ENCODE data around the gene KRTAP5-5.
"Not testable (repeated sequence)": the region's sequence is repeated elsewhere in the genome, so short reads cannot be mapped to it uniquely, and the experiment has no call there.

Gene KRTAP5-5

DNA sequence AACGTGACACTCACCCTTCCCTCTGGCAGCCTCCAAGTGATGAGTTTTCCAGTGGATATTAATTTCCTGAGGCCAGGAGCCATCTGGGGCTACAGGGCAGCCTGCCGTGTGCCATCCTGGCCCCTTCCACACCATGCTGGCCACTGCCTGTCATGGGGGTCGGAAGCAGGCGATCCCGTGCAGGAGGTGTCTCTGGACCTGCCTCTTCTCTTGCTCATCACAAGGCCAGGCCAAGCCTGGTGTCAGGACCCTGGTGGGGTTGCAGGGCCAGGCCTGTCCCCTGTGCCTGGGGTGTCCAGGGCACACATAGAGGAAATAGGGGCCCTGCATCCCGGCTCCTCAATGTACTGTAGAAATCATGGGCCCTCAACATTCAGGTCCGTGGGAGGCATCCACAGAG, 24.9 kb upstream of the KRTAP5-5 start:
- no peak overlapping the region for H3K4me3 ChIP-seq (ENCODE audit: low read depth, low read length)
- DNase-seq (ENCODE audit: low read depth): no peak
- TF ChIP-seq, protein P1, sequence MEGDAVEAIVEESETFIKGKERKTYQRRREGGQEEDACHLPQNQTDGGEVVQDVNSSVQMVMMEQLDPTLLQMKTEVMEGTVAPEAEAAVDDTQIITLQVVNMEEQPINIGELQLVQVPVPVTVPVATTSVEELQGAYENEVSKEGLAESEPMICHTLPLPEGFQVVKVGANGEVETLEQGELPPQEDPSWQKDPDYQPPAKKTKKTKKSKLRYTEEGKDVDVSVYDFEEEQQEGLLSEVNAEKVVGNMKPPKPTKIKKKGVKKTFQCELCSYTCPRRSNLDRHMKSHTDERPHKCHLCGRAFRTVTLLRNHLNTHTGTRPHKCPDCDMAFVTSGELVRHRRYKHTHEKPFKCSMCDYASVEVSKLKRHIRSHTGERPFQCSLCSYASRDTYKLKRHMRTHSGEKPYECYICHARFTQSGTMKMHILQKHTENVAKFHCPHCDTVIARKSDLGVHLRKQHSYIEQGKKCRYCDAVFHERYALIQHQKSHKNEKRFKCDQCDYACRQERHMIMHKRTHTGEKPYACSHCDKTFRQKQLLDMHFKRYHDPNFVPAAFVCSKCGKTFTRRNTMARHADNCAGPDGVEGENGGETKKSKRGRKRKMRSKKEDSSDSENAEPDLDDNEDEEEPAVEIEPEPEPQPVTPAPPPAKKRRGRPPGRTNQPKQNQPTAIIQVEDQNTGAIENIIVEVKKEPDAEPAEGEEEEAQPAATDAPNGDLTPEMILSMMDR (IDR thresholded peaks at IDR 0.05; ENCODE audit: insufficient read depth, low read depth, low read length, missing control alignments): no peak

GRCh38 chr11:1605923-1606322, 23.7 kb upstream of the KRTAP5-5 start:
- peak; percentile 73 for DNase-seq (ENCODE audit: low read depth)
- not testable (repeated sequence) for H3K4me3 ChIP-seq (ENCODE audit: low read depth, low read length)

DNA sequence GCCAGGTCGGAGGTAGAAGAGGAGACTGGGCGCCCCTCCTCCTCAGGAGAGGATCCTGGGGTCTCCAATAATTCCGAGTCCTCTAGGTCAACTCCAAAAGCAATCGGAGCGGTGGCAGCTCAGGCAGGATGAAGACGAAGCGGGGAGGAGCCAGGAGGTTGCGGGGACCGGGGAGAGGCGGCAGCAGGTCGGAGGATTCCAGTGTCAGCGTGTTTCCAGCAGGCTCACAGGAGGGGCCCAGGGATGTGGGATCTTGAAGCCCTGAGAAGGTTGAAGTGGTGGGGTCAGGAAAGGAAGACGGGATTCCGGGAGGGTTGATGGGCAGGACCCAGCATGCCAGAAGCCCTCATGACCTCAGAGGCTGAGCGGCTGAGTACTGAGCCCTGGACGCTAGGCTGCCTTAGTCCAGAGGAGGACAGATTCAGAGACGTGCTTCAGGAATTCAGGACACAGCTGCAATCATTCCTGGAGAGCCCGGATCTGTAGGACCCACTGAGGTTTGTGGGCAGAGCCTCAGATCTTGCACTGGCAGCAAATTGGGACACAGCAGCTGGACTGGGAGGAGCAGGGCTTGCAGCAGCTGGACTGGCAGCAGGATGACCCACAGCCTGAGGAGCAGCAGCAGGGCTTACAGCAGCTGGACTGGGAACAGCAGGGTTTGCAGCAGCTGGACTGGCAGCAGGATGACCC, 22.3 kb upstream of the KRTAP5-5 start:
- not testable (repeated sequence) for DNase-seq (ENCODE audit: low read depth); H3K4me3 ChIP-seq (ENCODE audit: low read depth, low read length)

DNA sequence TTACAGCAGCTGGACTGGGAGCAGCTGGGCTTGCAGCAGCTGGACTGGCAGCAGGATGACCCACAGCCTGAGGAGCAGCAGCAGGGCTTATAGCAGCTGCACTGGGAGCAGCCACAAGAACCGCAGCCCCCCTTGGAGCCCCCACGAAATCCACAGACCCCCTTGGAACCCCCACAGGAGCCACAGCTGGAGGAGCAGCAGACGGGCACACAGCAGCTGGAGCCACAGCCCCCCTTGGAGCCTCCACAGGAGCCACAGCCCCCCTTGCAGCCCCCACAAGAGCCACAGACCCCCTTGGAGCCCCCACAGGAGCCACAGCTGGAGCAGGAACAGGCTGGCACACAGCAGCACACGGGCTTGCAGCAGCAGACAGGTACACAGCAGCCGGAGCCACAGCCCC, 21.7 kb upstream of the KRTAP5-5 start:
- DNase-seq (ENCODE audit: low read depth); H3K4me3 ChIP-seq (ENCODE audit: low read depth, low read length): not testable (repeated sequence)

GRCh38 chr11:1608363-1608762, 21.2 kb upstream of the KRTAP5-5 start, which contains the start of gene KRTAP5-3:
KRTAP5-3 (minus strand) TSS chr11:1608463; CDS start chr11:1608385, 78 bp downstream.
- TF ChIP-seq, protein P1 (IDR thresholded peaks at IDR 0.05; ENCODE audit: insufficient read depth, low read depth, low read length, missing control alignments): no peak
- no peak for DNase-seq (ENCODE audit: low read depth)

GRCh38 chr11:1618231-1618630, 11.3 kb upstream of the KRTAP5-5 start:
- TF ChIP-seq, protein P1 (IDR thresholded peaks at IDR 0.05; ENCODE audit: insufficient read depth, low read depth, low read length, missing control alignments): no peak
- no peak for DNase-seq (ENCODE audit: low read depth)

More at GRCh38 chr11:1608363-1608762, 21.2 kb upstream of the KRTAP5-5 start, which contains the start of gene KRTAP5-3:
- no peak within 1 kb of the TSS for H3K4me3 ChIP-seq (ENCODE audit: low read depth, low read length)

DNA sequence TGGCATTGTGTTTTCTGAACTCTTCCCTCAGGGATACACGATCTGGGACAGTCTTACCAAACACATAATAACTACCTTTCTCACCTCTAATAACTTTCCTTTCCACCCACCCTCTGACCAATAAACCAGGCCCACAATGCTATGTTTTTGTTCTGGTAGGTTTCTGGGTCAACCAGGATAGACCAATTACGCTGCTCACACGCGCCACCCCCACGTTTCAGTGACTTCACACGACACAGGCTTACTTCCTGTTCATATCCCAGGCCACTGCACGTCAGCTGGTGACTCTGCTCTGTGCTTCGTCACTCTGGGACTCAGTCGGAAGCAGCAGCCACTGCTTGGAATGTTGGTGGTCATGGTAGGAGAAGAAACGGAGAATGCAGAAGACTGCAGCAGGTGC, 10.1 kb upstream of the KRTAP5-5 start:
- H3K4me3 ChIP-seq (ENCODE audit: low read depth, low read length): no peak overlapping the region
- TF ChIP-seq, protein P1 (IDR thresholded peaks at IDR 0.05; ENCODE audit: insufficient read depth, low read depth, low read length, missing control alignments): no peak
- DNase-seq (ENCODE audit: low read depth): no peak

More at GRCh38 chr11:1618231-1618630, 11.3 kb upstream of the KRTAP5-5 start:
- no peak overlapping the region for H3K4me3 ChIP-seq (ENCODE audit: low read depth, low read length)

- TF ChIP-seq, protein P1 (IDR thresholded peaks at IDR 0.05; ENCODE audit: insufficient read depth, low read depth, low read length, missing control alignments): no peak
- no peak within 1 kb of the TSS for H3K4me3 ChIP-seq (ENCODE audit: low read depth, low read length)
- DNase-seq (ENCODE audit: low read depth): no peak
Measured at GRCh38 chr11:1622086-1622485, 7.5 kb upstream of the KRTAP5-5 start, which contains the start of gene KRTAP5-4. KRTAP5-4 (minus strand) TSS chr11:1622138; CDS start chr11:1622093, 45 bp downstream.

Data from GM12865 (cell line).